ENCODE measurements around the gene DOK7.
"Not testable (repeated sequence)": the region's sequence is repeated elsewhere in the genome, so short reads cannot be mapped to it uniquely, and the experiment has no call there.

The DOK7 gene

GRCh38 chr4:3527101-3527913, 64.2 kb downstream of the DOK7 start:
- no peak overlapping the region for H3K4me3 Mint-ChIP-seq
- peaks cover 30 to 51% of the 10 kb centered on the region in 2 donors for H3K4me1 Mint-ChIP-seq
- H3K9me3 Mint-ChIP-seq = no peaks in the 10 kb centered on the region
- ATAC-seq (replicated peaks) (no peak), DNase-seq (no peak)
- H3K27me3 Mint-ChIP-seq = no peaks in the 10 kb centered on the region
- no peak overlapping the region for H3K27ac Mint-ChIP-seq
- H3K36me3 Mint-ChIP-seq = peaks cover 22 to 37% of the 10 kb centered on the region in 2 donors

GRCh38 chr4:3527914-3528876, 65.1 kb downstream of the DOK7 start:
- no peak for ATAC-seq (replicated peaks)
- no peaks in the 10 kb centered on the region for H3K27me3 Mint-ChIP-seq
- peaks cover 22 to 32% of the 10 kb centered on the region in 2 donors for H3K36me3 Mint-ChIP-seq
- peaks cover 32 to 58% of the 10 kb centered on the region in 2 donors for H3K4me1 Mint-ChIP-seq
- H3K9me3 Mint-ChIP-seq = no peaks in the 10 kb centered on the region
- no peak overlapping the region for H3K27ac Mint-ChIP-seq
- DNase-seq = no peak
- no peak overlapping the region for H3K4me3 Mint-ChIP-seq

- no peak overlapping the region for H3K27ac Mint-ChIP-seq
- peaks cover 12 to 27% of the 10 kb centered on the region in 2 donors for H3K36me3 Mint-ChIP-seq
- peaks cover 34 to 59% of the 10 kb centered on the region in 2 donors for H3K4me1 Mint-ChIP-seq
- peaks cover 0 to under 1% of the 10 kb centered on the region in 2 donors for H3K27me3 Mint-ChIP-seq
- no peaks in the 10 kb centered on the region for H3K9me3 Mint-ChIP-seq
- ATAC-seq (replicated peaks) (peak; percentile 78 to 81), DNase-seq (peak; percentile 57)
- peak overlapping the region in 1 of 2 donors; percentile 46 for H3K4me3 Mint-ChIP-seq
Measured at GRCh38 chr4:3529363-3529762, 66.3 kb downstream of the DOK7 start.

DNA sequence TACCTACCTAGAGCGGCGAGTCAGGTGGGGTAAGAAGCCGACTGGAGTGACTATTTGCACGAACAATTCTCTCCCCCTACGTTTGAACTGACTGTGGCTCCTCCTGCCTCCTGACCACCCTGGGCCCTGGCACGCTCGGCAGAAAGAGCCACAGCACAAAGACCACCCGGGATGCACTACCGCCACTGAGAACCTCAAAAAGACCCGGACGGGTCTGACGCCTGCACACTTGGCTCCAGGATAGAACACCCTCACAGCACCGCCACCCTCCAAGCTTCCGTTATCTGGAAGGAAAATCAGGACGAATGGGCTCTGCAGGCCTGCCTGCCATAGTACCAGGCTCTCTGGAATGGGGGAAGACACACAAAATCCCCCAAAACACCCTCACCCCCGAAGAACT, 66.9 kb downstream of the DOK7 start:
- H3K4me3 Mint-ChIP-seq = peak overlapping the region in 1 of 2 donors; percentile 99
- H3K9me3 Mint-ChIP-seq = no peaks in the 10 kb centered on the region
- H3K4me1 Mint-ChIP-seq = peaks cover 32 to 59% of the 10 kb centered on the region in 2 donors
- H3K27me3 Mint-ChIP-seq = peaks cover 0 to 7% of the 10 kb centered on the region in 2 donors
- no peak for ATAC-seq (replicated peaks)
- no peak for DNase-seq
- no peak overlapping the region for H3K27ac Mint-ChIP-seq
- peaks cover 12 to 21% of the 10 kb centered on the region in 2 donors for H3K36me3 Mint-ChIP-seq

GRCh38 chr4:3530663-3531254, 67.7 kb downstream of the DOK7 start:
- DNase-seq (no peak), ATAC-seq (replicated peaks) (no peak)
- Mint-ChIP-seq H3K4me3 (peak overlapping the region; percentile 99 to 100), H3K27ac (no peak overlapping the region), H3K4me1 (peaks cover 32 to 59% of the 10 kb centered on the region in 2 donors), H3K36me3 (peaks cover 18 to 23% of the 10 kb centered on the region in 2 donors), H3K9me3 (peaks cover 0 to 4% of the 10 kb centered on the region in 2 donors), H3K27me3 (peaks cover 0 to 14% of the 10 kb centered on the region in 2 donors)

GRCh38 chr4:3531318-3531878, 68.3 kb downstream of the DOK7 start:
- no peak for DNase-seq
- peak overlapping the region; percentile 31 for H3K27ac Mint-ChIP-seq
- no peak for ATAC-seq (replicated peaks)
- H3K27me3 Mint-ChIP-seq = peaks cover 0 to 15% of the 10 kb centered on the region in 2 donors
- H3K36me3 Mint-ChIP-seq = peaks cover 18 to 23% of the 10 kb centered on the region in 2 donors
- H3K9me3 Mint-ChIP-seq = peaks cover 0 to 4% of the 10 kb centered on the region in 2 donors
- H3K4me3 Mint-ChIP-seq = peak overlapping the region; percentile 99 to 100
- peaks cover 32 to 58% of the 10 kb centered on the region in 2 donors for H3K4me1 Mint-ChIP-seq

- peaks cover 0 to 15% of the 10 kb centered on the region in 2 donors for H3K27me3 Mint-ChIP-seq
- H3K27ac Mint-ChIP-seq = peak within 1 kb of the TSS; percentile 99
- peaks cover 14 to 20% of the 10 kb centered on the region in 2 donors for H3K36me3 Mint-ChIP-seq
- peaks cover 0 to 4% of the 10 kb centered on the region in 2 donors for H3K9me3 Mint-ChIP-seq
- H3K4me3 Mint-ChIP-seq = peak within 1 kb of the TSS; percentile 99 to 100
- H3K4me1 Mint-ChIP-seq = peaks cover 29 to 53% of the 10 kb centered on the region in 2 donors
- DNase-seq (peak; percentile 85), ATAC-seq (replicated peaks) (peak; percentile 78 to 85)
Measured at GRCh38 chr4:3531879-3532750, 69.0 kb downstream of the DOK7 start, which contains the start of gene LRPAP1. Gene LRPAP1 (minus strand): TSS chr4:3532422. CDS start chr4:3532412, 10 bp downstream.

DNA sequence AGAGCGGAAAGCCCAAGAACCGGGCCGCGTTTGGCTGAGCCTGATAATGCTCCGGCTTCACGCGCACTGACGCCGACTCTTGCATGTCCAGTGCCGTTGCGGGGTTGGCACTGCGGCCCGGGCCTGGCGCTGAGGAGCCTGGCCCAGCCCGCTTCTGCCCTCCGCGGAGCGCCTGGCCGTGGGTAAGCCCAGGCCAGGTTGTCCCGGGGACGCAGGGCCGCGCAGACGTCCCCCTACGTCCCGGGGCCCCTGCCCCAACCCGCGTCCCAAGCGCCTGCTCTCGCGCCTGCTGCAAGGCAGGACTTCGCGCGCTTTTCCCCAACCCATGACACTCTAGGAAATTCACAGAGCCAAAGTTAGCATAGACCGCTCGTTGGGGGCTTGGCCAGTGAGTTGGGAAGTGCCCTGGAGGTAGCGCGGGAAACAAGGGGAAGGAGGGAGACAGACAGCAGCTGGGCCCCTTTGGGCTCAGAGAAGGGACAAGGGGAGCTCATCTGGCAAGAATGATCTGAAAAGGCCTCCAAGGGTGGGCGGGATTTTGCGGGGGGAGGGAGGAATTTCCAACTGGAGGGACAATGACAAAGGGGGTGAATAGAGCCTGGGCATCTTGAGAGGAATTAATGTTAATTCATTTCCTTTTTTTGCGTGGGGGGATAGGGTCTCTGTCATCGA, 69.8 kb downstream of the DOK7 start:
- H3K27me3 Mint-ChIP-seq = peaks cover 0 to 15% of the 10 kb centered on the region in 2 donors
- H3K36me3 Mint-ChIP-seq = peaks cover 12 to 17% of the 10 kb centered on the region in 2 donors
- DNase-seq (no peak), ATAC-seq (replicated peaks) (peak; percentile 49 to 52)
- peak overlapping the region; percentile 99 for H3K27ac Mint-ChIP-seq
- H3K4me3 Mint-ChIP-seq = peak overlapping the region; percentile 99 to 100
- H3K4me1 Mint-ChIP-seq = peaks cover 29 to 48% of the 10 kb centered on the region in 2 donors
- H3K9me3 Mint-ChIP-seq = peaks cover 0 to 4% of the 10 kb centered on the region in 2 donors

DNA sequence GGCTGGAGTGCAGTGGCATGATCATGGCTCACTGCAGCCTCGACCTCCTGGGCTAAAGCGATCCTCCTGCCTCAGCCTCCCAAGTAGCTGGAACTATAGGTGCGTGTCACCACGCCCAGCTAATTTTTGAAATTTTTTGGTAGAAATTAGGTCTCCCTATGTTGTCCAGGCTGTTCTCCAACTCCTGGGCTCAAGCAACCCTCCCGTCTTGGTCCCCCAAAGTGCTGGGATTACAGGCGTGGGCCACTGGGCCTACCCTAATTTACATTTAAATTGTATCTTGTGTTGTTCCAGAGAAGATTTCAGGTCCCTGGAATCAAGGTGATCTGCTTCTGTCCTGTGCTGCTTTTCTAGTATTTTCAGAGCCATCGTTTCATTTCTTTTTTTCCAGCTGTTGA, 70.3 kb downstream of the DOK7 start:
- no peak overlapping the region for H3K27ac Mint-ChIP-seq
- peaks cover 12 to 13% of the 10 kb centered on the region in 2 donors for H3K36me3 Mint-ChIP-seq

DNA sequence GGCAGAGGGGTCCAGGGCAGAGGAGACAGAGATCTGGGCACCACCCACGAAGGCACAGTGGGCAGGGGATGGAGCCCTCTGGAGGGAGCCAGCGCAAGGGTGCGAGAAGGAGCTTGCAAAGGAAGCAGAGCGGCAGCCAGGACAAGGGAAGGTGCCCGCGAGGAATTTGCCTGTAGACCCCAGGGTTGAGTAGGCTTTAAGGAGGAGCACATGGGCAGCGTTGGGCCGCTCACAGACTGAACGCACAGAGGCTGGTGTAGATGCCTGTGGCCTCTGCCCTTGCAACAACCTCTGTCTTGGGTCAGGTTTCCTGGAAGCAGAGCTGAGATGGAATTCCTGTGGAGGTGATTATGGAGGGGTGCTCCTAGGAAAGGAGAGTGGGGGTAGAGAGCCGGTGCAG, 72.7 kb downstream of the DOK7 start:
- not testable (repeated sequence) for H3K9me3 Mint-ChIP-seq; ATAC-seq (replicated peaks); H3K4me3 Mint-ChIP-seq; H3K27ac Mint-ChIP-seq; H3K36me3 Mint-ChIP-seq; DNase-seq
- H3K4me1 Mint-ChIP-seq = peaks cover 14 to 23% of the 10 kb centered on the region in 2 donors
- peaks cover 0 to 15% of the 10 kb centered on the region in 2 donors for H3K27me3 Mint-ChIP-seq

More for the DNA sequence above, 70.3 kb downstream of the DOK7 start:
- Mint-ChIP-seq H3K4me1 (peaks cover 29 to 44% of the 10 kb centered on the region in 2 donors), H3K27me3 (peaks cover 0 to 15% of the 10 kb centered on the region in 2 donors), H3K9me3 (peaks cover 0 to 4% of the 10 kb centered on the region in 2 donors), H3K4me3 (peak overlapping the region; percentile 31 to 39)
- ATAC-seq (replicated peaks) (no peak), DNase-seq (no peak)

DNA sequence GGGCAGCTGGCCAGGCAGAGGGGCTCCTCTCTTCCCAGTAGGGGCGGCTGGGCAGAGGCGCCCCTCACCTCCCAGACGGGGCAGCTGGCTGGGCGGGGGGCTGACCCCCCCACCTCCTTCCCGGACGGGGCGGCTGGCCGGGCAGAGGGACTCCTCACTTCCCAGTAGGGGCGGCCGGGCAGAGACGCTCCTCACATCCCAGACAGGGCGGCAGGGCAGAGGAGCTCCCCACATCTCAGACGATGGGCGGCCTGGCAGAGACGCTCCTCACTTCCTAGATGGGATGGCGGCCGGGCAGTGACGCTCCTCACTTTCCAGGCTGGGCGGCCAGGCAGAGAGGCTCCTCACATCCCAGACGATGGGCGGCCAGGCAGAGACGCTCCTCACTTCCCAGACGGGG, 75.8 kb downstream of the DOK7 start:
- H3K4me3 Mint-ChIP-seq; H3K36me3 Mint-ChIP-seq; H3K4me1 Mint-ChIP-seq; H3K9me3 Mint-ChIP-seq; DNase-seq; ATAC-seq (replicated peaks); H3K27ac Mint-ChIP-seq: not testable (repeated sequence)
- peaks cover 0 to 15% of the 10 kb centered on the region in 2 donors for H3K27me3 Mint-ChIP-seq

DNA sequence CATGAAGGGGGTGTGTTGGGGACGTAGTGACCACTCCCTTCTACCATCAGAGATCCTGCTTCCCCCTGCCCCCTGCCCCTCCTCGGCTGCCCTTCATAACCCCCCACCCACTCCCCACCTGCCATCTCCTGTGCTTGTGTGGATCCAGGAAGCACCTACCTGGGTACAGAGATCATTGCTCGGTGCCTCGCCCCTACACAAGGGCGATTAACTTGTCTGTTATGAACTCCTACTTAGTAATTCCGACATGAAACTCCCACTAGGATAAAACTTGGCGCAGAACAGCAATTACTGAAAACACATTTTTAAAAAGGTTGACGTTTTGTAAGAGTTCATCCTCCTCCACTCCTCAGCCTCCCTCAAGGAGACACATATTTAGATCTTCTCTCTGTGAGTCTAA, 80.3 kb downstream of the DOK7 start:
- not testable (repeated sequence) for DNase-seq; H3K4me1 Mint-ChIP-seq; H3K27me3 Mint-ChIP-seq; H3K9me3 Mint-ChIP-seq; ATAC-seq (replicated peaks); H3K4me3 Mint-ChIP-seq; H3K36me3 Mint-ChIP-seq; H3K27ac Mint-ChIP-seq
